Measurements from ENCODE around the gene PXK.

Gene PXK

DNA sequence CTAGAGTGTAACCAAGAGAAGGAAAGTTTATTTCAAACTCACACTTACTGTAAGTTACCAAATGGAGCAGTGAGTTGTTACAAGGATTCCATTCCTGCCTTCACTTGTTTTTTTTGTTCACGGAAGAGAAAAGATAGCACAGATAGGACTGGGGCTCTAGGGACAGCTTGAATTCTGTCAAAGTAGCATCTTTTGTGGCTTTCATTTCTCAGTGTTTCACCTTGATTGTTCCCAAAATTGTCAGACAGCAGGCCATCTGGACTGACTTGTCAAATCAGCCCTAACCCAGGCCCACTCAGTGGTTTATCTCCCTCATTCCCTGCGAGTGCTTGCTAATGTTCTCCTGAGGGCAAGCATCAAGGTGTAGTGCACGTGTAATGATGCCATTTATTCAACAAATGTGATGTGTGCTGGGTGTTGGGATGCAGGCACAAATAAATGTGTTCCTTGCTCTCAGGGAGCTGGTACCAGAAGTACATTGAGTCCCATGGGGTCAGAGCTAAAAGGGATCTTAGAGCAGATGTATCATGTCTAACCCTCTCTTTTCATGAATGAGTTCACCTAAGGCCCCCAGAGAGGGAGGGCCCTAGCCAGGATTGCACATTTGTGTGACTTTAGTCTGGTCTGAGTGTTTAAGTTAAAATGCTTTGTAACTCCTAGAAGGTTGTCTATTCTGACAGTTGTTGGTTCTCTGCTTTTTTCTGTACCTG lies 51.8 kb downstream of the PXK start:
- H3K4me1 ChIP-seq (ENCODE audit: insufficient read depth, insufficient read length), result no peaks in the 10 kb centered on the region
- TF ChIP-seq YY1 (IDR thresholded peaks at IDR 0.05; ENCODE audit: insufficient read depth, insufficient read length) (no peak), ZNF274 (IDR thresholded peaks at IDR 0.05; ENCODE audit: low read depth, low read length) (no peak), SUZ12 (IDR thresholded peaks at IDR 0.05; ENCODE audit: extremely low read depth, insufficient read depth, insufficient read length) (no peak)
- DNase-seq (ENCODE audit: low read depth, low spot score), result no peak
- no peaks in the 10 kb centered on the region for H3K36me3 ChIP-seq (ENCODE audit: insufficient read depth, insufficient read length, low read length)
- H3K9me3 ChIP-seq (ENCODE audit: insufficient read depth, low read length), result no peaks in the 10 kb centered on the region
- no peak overlapping the region for H3K4me3 ChIP-seq (ENCODE audit: insufficient read length, low read depth)
- H3K27me3 ChIP-seq (ENCODE audit: insufficient read depth, insufficient read length), result no peaks in the 10 kb centered on the region
- no peak overlapping the region for H3K9ac ChIP-seq (ENCODE audit: insufficient read length, low read depth)

DNA sequence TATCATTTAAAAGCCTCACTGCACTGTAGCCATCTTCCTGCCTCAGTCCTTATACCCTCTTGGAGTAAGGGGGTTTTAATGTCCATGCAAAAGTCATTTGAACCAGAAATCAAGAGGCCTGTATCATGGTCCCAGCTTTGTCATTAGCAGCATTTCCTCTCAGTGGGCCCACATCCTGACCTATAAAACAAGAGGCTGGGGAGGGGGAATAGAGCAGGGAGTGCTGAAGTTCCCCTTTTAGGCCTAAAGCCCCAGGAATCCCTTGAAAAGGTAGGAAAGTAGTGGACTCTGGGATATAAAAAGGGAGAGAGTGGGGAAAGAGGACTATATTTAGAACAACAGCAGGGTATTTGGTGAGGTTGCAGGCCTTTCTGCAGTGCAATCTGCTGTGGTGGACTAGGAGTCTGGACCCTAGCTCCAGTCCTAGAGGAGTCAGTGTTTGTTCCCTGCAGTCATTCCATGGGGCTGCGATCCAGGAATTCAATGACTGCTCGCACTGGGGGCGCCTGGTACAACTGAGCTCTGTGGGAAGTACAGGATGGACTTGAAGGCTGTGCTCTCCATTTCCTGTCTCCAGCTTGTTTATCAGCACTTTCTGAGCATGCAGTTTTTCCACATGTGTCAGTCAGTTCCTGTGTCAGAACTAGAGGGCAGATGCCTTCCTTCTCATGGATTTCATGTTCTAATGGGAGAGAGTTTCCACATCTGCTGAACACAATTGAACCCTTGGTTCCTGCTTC lies 54.1 kb downstream of the PXK start:
- no peak for DNase-seq (ENCODE audit: low read depth, low spot score)
- Histone ChIP-seq H3K36me3 (ENCODE audit: insufficient read depth, insufficient read length, low read length) (no peaks in the 10 kb centered on the region), H3K4me1 (ENCODE audit: insufficient read depth, insufficient read length) (no peaks in the 10 kb centered on the region), H3K9me3 (ENCODE audit: insufficient read depth, low read length) (no peaks in the 10 kb centered on the region), H3K4me3 (ENCODE audit: insufficient read length, low read depth) (no peak overlapping the region), H3K9ac (ENCODE audit: insufficient read length, low read depth) (no peak overlapping the region), H3K27me3 (ENCODE audit: insufficient read depth, insufficient read length) (no peaks in the 10 kb centered on the region)
- TF ChIP-seq SUZ12 (IDR thresholded peaks at IDR 0.05; ENCODE audit: extremely low read depth, insufficient read depth, insufficient read length) (no peak), ZNF274 (IDR thresholded peaks at IDR 0.05; ENCODE audit: low read depth, low read length) (no peak), YY1 (IDR thresholded peaks at IDR 0.05; ENCODE audit: insufficient read depth, insufficient read length) (no peak)

DNA sequence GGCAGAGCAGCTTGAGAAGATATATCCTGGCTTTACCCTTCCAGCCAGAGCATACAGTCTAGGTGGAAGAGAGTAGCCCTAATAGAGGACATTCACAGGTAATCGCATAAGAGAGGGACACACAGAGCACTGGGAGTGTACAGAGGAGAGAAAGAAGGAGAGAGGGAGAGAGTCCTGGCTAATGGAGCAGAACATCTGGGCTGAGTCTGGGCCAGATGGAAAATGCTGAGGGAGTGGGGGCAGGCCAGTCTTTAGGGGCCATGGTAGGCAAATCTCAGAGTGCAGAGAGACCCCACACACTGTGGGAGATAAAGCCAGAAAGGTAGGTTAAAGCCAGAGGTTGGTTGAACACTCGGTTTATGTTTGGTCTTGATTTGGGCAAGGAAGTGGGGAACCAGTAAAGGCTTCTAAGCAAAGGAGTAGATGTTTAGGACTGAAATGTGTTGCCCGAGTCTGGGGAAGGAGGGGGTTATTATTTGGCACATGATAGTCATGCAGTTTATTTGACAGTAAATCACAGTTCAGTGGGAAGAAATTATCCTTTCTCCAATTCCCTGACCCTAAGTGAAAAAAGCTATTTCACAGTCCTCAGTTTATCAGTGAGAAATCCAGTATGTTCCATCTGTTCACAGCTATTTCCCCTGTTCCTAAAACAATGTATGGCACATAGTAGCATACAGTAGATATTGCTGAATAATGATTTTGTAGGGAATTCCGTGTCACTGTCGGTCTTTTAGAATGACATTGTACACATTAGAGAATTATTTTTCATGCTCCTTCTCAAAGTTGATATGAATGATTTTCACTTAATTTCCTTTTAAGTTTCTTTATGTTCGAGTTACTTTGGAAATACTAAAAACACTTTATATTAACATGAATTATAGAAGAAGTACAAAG lies 55.2 kb downstream of the PXK start:
- H3K4me1 ChIP-seq (ENCODE audit: insufficient read depth, insufficient read length), result no peaks in the 10 kb centered on the region

DNA sequence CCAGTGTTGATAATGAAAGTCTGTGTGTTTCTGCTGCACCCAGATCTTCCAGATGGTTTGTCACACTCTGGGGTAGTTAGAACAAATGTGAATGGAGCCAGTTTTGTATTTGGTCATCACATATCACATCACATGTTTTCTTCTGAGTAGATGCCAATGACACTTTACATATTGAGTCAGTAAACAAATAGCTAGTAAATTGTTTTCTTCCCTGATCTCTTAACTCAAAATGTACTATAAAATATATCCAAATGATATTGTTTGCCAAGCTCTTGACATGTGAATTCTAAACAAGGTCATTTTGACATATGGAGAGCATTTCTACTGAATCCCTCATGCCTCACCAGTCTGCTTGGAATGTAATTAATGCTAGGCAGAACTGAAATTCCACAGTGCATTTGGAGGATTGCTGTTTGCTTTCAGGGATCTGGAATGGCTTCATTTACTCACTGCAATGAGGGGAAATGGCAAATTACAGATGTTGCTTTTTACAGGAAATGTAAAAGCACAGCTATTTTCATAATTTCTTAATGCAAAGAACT lies 55.9 kb downstream of the PXK start:
- no peak for DNase-seq (ENCODE audit: low read depth, low spot score)
- Histone ChIP-seq H3K36me3 (ENCODE audit: insufficient read depth, insufficient read length, low read length) (no peaks in the 10 kb centered on the region), H3K27me3 (ENCODE audit: insufficient read depth, insufficient read length) (no peaks in the 10 kb centered on the region), H3K9me3 (ENCODE audit: insufficient read depth, low read length) (no peaks in the 10 kb centered on the region), H3K4me3 (ENCODE audit: insufficient read length, low read depth) (no peak overlapping the region), H3K9ac (ENCODE audit: insufficient read length, low read depth) (no peak overlapping the region), H3K4me1 (ENCODE audit: insufficient read depth, insufficient read length) (no peaks in the 10 kb centered on the region)
- TF ChIP-seq SUZ12 (IDR thresholded peaks at IDR 0.05; ENCODE audit: extremely low read depth, insufficient read depth, insufficient read length) (no peak), YY1 (IDR thresholded peaks at IDR 0.05; ENCODE audit: insufficient read depth, insufficient read length) (no peak), ZNF274 (IDR thresholded peaks at IDR 0.05; ENCODE audit: low read depth, low read length) (no peak)

More for the DNA sequence above, 55.2 kb downstream of the PXK start:
- H3K36me3 ChIP-seq (ENCODE audit: insufficient read depth, insufficient read length, low read length), result no peaks in the 10 kb centered on the region
- H3K4me3 ChIP-seq (ENCODE audit: insufficient read length, low read depth), result no peak overlapping the region
- H3K27me3 ChIP-seq (ENCODE audit: insufficient read depth, insufficient read length), result no peaks in the 10 kb centered on the region
- no peak overlapping the region for H3K9ac ChIP-seq (ENCODE audit: insufficient read length, low read depth)
- no peaks in the 10 kb centered on the region for H3K9me3 ChIP-seq (ENCODE audit: insufficient read depth, low read length)
- no peak for DNase-seq (ENCODE audit: low read depth, low spot score)
- no peak for TF ChIP-seq SUZ12 (IDR thresholded peaks at IDR 0.05; ENCODE audit: extremely low read depth, insufficient read depth, insufficient read length)
- TF ChIP-seq YY1 (IDR thresholded peaks at IDR 0.05; ENCODE audit: insufficient read depth, insufficient read length), result no peak
- no peak for TF ChIP-seq ZNF274 (IDR thresholded peaks at IDR 0.05; ENCODE audit: low read depth, low read length)

DNA sequence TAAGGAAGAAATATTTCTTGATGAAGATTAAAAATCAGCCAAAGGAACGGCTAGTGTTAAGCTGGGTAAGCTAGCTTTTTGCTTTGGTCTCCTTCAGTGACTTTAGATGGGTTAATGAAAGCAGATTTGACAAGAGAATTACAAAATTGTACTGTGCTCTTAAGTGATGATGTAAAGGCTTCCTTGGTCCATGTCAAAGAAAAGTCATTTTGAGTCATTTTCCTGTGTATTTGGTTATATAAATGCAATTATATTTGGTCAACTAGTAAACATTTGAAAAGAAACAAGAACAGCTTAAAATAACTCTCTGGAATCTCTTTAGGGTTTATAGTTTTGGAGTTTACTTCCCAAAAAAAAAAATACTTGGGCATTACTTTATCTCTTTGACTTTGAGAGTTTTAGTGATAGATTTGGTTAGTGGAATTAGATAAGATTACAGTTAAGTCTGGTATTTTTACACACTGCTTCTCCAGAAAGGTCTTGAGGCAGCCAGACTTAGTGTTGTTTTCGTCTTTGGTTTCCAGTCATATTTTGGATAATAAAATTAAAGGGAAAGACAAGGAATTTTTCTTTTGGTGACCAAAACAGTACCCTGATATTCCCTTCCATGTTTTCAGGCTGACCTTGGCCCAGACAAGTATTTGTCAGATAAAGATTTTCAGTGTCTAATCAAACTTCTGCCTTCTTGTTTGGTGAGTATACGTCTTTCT lies 58.6 kb downstream of the PXK start:
- no peak for DNase-seq (ENCODE audit: low read depth, low spot score)
- TF ChIP-seq SUZ12 (IDR thresholded peaks at IDR 0.05; ENCODE audit: extremely low read depth, insufficient read depth, insufficient read length), result no peak
- no peak for TF ChIP-seq ZNF274 (IDR thresholded peaks at IDR 0.05; ENCODE audit: low read depth, low read length)
- no peak for TF ChIP-seq YY1 (IDR thresholded peaks at IDR 0.05; ENCODE audit: insufficient read depth, insufficient read length)
- Histone ChIP-seq H3K9me3 (ENCODE audit: insufficient read depth, low read length) (no peaks in the 10 kb centered on the region), H3K9ac (ENCODE audit: insufficient read length, low read depth) (no peak overlapping the region), H3K4me3 (ENCODE audit: insufficient read length, low read depth) (no peak overlapping the region), H3K36me3 (ENCODE audit: insufficient read depth, insufficient read length, low read length) (no peaks in the 10 kb centered on the region), H3K27me3 (ENCODE audit: insufficient read depth, insufficient read length) (no peaks in the 10 kb centered on the region), H3K4me1 (ENCODE audit: insufficient read depth, insufficient read length) (peaks cover 3% of the 10 kb centered on the region)

DNA sequence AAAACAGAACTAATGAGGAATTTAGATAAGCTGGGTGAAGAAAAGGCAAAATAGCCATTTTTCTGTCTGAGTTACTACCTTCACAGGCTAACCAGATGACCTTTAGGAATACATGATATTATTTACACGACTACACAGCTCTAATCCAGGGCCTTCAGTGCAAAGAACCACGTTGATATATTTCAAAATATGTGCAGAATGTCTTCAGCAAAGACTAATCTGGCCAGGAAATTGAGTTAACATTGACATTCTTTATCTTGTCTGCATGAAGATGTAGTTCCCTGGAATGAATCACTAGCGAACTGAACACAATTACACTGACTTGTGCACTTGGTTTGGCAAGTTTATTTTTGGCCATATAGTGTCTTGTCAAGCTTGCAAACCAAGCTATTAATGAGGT lies 59.5 kb downstream of the PXK start:
- H3K9me3 ChIP-seq (ENCODE audit: insufficient read depth, low read length), result no peaks in the 10 kb centered on the region
- TF ChIP-seq SUZ12 (IDR thresholded peaks at IDR 0.05; ENCODE audit: extremely low read depth, insufficient read depth, insufficient read length), result no peak
- no peak for TF ChIP-seq ZNF274 (IDR thresholded peaks at IDR 0.05; ENCODE audit: low read depth, low read length)
- no peak for TF ChIP-seq YY1 (IDR thresholded peaks at IDR 0.05; ENCODE audit: insufficient read depth, insufficient read length)
- peaks cover 3% of the 10 kb centered on the region for H3K36me3 ChIP-seq (ENCODE audit: insufficient read depth, insufficient read length, low read length)
- H3K27me3 ChIP-seq (ENCODE audit: insufficient read depth, insufficient read length), result no peaks in the 10 kb centered on the region
- DNase-seq (ENCODE audit: low read depth, low spot score), result no peak
- H3K9ac ChIP-seq (ENCODE audit: insufficient read length, low read depth), result no peak overlapping the region
- H3K4me3 ChIP-seq (ENCODE audit: insufficient read length, low read depth), result no peak overlapping the region
- H3K4me1 ChIP-seq (ENCODE audit: insufficient read depth, insufficient read length), result peaks cover 3% of the 10 kb centered on the region
